Vagina (tissue), 2 donors: ENCODE measurements around the gene CPN2.

ENCODE experiments used
- POLR2A ChIP-seq, 2 donors: fragments of 450-650 bp; IDR thresholded peaks; one replicate each; pipeline ENCODE4 v1.6.1; 2017; ENCODE audit warnings: antibody characterized with exemption in 2 of 2, mild to moderate bottlenecking in 2 of 2, moderate library complexity in 2 of 2
- TF ChIP-seq, protein P1 (sequence below), 3 experiments: fragments of 450-650 bp in 2 of 3; fragments of 200-600 bp in 1 of 3; sonication (generic) in 1 of 3; IDR thresholded peaks; one replicate each; pipeline ENCODE4 v1.5.1; 2017 to 2019; ENCODE audit warnings: antibody characterized with exemption in 3 of 3, mild to moderate bottlenecking in 2 of 3, moderate library complexity in 2 of 3

DNA sequence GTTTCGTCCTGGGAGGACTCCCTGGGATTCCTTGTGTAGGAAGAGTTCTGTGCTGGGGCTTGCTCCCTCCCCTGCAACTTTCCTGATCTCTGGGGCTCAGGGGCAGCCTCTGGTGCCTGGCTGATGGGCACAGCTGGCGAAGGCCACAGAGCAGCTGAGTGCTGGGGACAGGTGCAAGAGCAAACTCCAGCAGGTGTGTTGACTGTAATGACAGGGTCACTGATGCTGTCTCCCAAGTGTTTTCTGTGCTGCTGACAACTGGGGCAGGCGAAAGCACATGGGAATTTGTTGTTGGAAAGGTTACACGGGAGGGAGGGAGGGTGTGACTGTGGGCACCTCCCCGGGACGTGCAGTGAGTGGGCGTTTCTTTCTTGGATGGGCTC, 21.6 kb downstream of the CPN2 start:
- TF ChIP-seq, protein P1, sequence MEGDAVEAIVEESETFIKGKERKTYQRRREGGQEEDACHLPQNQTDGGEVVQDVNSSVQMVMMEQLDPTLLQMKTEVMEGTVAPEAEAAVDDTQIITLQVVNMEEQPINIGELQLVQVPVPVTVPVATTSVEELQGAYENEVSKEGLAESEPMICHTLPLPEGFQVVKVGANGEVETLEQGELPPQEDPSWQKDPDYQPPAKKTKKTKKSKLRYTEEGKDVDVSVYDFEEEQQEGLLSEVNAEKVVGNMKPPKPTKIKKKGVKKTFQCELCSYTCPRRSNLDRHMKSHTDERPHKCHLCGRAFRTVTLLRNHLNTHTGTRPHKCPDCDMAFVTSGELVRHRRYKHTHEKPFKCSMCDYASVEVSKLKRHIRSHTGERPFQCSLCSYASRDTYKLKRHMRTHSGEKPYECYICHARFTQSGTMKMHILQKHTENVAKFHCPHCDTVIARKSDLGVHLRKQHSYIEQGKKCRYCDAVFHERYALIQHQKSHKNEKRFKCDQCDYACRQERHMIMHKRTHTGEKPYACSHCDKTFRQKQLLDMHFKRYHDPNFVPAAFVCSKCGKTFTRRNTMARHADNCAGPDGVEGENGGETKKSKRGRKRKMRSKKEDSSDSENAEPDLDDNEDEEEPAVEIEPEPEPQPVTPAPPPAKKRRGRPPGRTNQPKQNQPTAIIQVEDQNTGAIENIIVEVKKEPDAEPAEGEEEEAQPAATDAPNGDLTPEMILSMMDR (IDR thresholded peaks at IDR 0.05): no peak
- TF ChIP-seq POLR2A (IDR thresholded peaks at IDR 0.05): no peak
